ENCODE data around the gene CHRM5.

CHRM5 gene

DNA sequence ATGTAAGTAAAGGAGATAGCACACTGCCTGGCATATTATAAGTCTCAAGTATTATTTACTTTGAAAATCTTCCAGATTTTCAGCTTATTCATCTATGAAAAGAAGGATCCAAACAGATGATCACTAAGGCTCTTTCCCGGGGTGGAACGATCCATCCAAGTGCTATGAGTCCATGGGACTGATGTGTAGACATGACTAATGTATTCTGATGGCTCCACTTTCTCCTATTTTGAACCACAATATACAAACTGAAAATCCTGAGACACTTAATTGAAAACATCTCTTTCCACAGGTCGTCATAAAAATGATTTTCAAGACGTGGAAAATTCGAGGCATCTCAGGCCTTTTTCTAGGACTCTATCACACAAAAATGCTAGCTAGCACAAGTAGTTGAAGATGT lies 33.4 kb upstream of the CHRM5 start:
- no peak overlapping the region for H3K9ac ChIP-seq
- H3K9me3 ChIP-seq (ENCODE audit: control insufficient read depth, low read length), result no peaks in the 10 kb centered on the region
- no peak overlapping the region for H3K4me2 ChIP-seq (ENCODE audit: low read length)
- no peaks in the 10 kb centered on the region for H3K36me3 ChIP-seq (ENCODE audit: control insufficient read depth, insufficient read depth, low read length)
- no peaks in the 10 kb centered on the region for H3K4me1 ChIP-seq
- TF ChIP-seq, protein P1, sequence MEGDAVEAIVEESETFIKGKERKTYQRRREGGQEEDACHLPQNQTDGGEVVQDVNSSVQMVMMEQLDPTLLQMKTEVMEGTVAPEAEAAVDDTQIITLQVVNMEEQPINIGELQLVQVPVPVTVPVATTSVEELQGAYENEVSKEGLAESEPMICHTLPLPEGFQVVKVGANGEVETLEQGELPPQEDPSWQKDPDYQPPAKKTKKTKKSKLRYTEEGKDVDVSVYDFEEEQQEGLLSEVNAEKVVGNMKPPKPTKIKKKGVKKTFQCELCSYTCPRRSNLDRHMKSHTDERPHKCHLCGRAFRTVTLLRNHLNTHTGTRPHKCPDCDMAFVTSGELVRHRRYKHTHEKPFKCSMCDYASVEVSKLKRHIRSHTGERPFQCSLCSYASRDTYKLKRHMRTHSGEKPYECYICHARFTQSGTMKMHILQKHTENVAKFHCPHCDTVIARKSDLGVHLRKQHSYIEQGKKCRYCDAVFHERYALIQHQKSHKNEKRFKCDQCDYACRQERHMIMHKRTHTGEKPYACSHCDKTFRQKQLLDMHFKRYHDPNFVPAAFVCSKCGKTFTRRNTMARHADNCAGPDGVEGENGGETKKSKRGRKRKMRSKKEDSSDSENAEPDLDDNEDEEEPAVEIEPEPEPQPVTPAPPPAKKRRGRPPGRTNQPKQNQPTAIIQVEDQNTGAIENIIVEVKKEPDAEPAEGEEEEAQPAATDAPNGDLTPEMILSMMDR (IDR thresholded peaks at IDR 0.05), result no peak
- no peak overlapping the region for H3K4me3 ChIP-seq (ENCODE audit: low read depth, low read length)
- H2AFZ ChIP-seq, result no peak overlapping the region
- no peaks in the 10 kb centered on the region for H3K27me3 ChIP-seq (ENCODE audit: control insufficient read depth, insufficient read depth, low read length)
- no peaks in the 10 kb centered on the region for H3K79me2 ChIP-seq
- H3K27ac ChIP-seq, result no peak overlapping the region

DNA sequence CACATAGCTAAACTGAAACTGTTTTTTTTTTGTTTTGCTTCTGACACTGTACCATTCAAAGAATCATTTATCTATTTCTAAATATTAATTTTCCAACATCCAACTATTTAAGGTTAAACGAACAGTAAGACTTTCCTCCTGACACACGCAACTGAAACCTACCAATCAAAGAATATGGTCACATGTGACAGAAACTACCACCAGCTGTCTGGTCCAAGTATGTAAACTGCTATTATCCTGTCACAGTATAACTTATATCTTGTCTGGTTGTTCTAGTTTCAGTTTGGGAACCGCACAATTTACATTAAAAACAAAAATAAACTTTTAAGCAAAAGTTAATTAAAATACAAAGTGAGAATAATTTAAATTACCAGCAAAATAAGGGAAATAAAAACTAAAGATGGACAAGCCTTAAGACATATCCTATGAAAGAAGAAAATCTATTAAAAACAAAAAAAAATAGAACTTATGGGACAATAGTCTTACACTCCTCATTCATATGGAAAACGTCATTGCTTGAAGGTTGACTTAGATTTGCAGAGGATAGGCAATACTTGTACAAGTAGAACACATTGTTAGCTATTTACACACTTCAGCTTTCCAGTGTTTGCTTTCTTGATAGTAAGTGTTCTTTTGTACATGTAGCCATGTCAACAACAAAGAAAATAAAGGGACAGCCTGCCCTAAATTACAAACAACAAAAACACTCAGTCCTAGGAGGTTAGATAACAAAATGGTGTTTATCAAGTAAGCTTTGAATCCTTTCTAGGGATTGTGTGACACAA lies 26.8 kb upstream of the CHRM5 start:
- H2AFZ ChIP-seq, result no peak overlapping the region
- TF ChIP-seq, protein P1 (IDR thresholded peaks at IDR 0.05), result no peak

DNA sequence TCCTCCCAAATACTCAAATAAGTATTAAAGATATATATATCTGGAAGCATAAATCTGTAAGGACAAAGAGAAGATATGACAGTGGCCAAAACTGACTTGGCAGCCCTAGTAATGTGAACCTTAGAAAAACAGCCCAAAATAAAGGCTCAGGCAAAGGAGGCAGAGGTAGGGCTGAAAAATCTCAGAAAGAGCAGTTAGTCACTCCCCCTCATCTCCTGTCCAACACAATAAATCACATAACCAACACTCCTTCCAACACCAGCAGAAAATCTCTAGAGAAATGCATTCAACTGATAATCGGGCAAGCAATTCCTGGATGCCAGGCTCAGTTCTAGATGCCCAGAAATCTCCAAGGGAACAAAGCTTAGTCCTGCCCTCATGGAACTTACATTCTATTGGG lies 22.1 kb upstream of the CHRM5 start:
- H3K4me2 ChIP-seq (ENCODE audit: low read length), result no peak overlapping the region
- TF ChIP-seq, protein P1 (IDR thresholded peaks at IDR 0.05), result no peak
- no peak overlapping the region for H2AFZ ChIP-seq
- no peaks in the 10 kb centered on the region for H3K36me3 ChIP-seq (ENCODE audit: control insufficient read depth, insufficient read depth, low read length)
- no peak overlapping the region for H3K27ac ChIP-seq
- no peaks in the 10 kb centered on the region for H3K4me1 ChIP-seq
- H3K9ac ChIP-seq, result no peak overlapping the region
- no peaks in the 10 kb centered on the region for H3K79me2 ChIP-seq
- no peaks in the 10 kb centered on the region for H3K9me3 ChIP-seq (ENCODE audit: control insufficient read depth, low read length)
- H3K27me3 ChIP-seq (ENCODE audit: control insufficient read depth, insufficient read depth, low read length), result no peaks in the 10 kb centered on the region
- no peak overlapping the region for H3K4me3 ChIP-seq (ENCODE audit: low read depth, low read length)

More for the DNA sequence above, 26.8 kb upstream of the CHRM5 start:
- Histone ChIP-seq H3K9ac (no peak overlapping the region), H3K27me3 (ENCODE audit: control insufficient read depth, insufficient read depth, low read length) (no peaks in the 10 kb centered on the region), H3K4me3 (ENCODE audit: low read depth, low read length) (no peak overlapping the region), H3K4me1 (no peaks in the 10 kb centered on the region), H3K36me3 (ENCODE audit: control insufficient read depth, insufficient read depth, low read length) (no peaks in the 10 kb centered on the region), H3K4me2 (ENCODE audit: low read length) (no peak overlapping the region), H3K9me3 (ENCODE audit: control insufficient read depth, low read length) (no peaks in the 10 kb centered on the region), H3K79me2 (no peaks in the 10 kb centered on the region), H3K27ac (no peak overlapping the region)

DNA sequence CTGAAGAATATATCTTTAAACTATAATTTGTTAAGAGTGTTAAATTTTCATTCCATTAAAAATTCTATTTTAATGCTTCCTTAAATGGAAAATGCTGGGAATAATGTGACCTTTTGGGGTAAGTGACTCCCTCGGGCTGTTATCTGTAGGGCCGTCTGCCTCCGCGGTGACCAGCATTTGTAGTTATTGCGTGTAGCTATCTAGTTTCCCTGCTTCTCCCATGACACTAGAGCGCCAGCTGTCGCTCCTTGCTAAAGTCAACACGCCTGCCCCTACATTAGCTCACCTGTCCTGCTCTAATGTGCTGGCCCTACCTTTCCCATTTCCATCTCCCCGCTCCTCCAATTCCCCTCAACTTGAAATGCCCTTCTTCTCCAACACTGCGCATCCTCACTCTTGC lies 12.4 kb upstream of the CHRM5 start:
- Histone ChIP-seq H3K79me2 (no peaks in the 10 kb centered on the region), H3K9ac (no peak overlapping the region), H2AFZ (no peak overlapping the region), H3K36me3 (ENCODE audit: control insufficient read depth, insufficient read depth, low read length) (no peaks in the 10 kb centered on the region), H3K9me3 (ENCODE audit: control insufficient read depth, low read length) (no peaks in the 10 kb centered on the region), H3K4me1 (no peaks in the 10 kb centered on the region), H3K27ac (no peak overlapping the region), H3K4me2 (ENCODE audit: low read length) (no peak overlapping the region), H3K4me3 (ENCODE audit: low read depth, low read length) (no peak overlapping the region), H3K27me3 (ENCODE audit: control insufficient read depth, insufficient read depth, low read length) (no peaks in the 10 kb centered on the region)
- TF ChIP-seq, protein P1 (IDR thresholded peaks at IDR 0.05), result no peak

DNA sequence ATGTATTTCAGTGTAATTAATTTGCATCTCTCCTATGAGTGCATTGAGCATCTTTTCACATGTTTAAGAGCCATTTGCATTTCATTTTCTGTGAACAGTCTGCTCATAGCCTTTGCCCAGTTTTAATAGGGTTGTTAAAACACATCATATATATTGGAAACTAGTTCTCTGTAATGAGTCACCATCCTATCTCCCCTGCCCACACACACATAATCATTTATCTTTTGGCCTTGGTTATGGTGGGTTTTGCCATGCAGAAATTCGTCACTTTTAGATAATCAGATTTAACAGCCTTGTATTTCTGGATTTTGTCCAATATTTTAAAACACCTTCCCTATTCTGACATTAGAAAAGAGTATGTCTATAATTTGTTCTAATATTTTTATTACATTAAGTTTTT lies 11.9 kb upstream of the CHRM5 start:
- TF ChIP-seq, protein P1 (IDR thresholded peaks at IDR 0.05), result no peak
- H3K4me2 ChIP-seq (ENCODE audit: low read length), result no peak overlapping the region
- H3K27me3 ChIP-seq (ENCODE audit: control insufficient read depth, insufficient read depth, low read length), result no peaks in the 10 kb centered on the region
- H2AFZ ChIP-seq, result no peak overlapping the region
- H3K4me1 ChIP-seq, result no peaks in the 10 kb centered on the region
- H3K9me3 ChIP-seq (ENCODE audit: control insufficient read depth, low read length), result no peaks in the 10 kb centered on the region
- no peak overlapping the region for H3K4me3 ChIP-seq (ENCODE audit: low read depth, low read length)
- no peak overlapping the region for H3K27ac ChIP-seq
- no peaks in the 10 kb centered on the region for H3K79me2 ChIP-seq
- H3K36me3 ChIP-seq (ENCODE audit: control insufficient read depth, insufficient read depth, low read length), result no peaks in the 10 kb centered on the region
- no peak overlapping the region for H3K9ac ChIP-seq

Measured in parathyroid adenoma (tissue), 2 donors.